Adrenal gland (tissue), 5 donors: ENCODE results near the gene DLG2.

Experiments used
- CTCF ChIP-seq, 6 experiments: fragments of 450-650 bp in 4 of 6; fragments of 200-600 bp in 2 of 6; sonication (generic) in 1 of 6; IDR thresholded peaks; 1 replicate in 5 of 6; 2 replicates in 1 of 6; pipeline versions ENCODE4 v1.5.1 to v1.8.0; 2016 to 2021; ENCODE audit warnings: antibody characterized with exemption in 6 of 6, mild to moderate bottlenecking in 2 of 6, moderate library complexity in 1 of 6
- POLR2A ChIP-seq, 2 donors: fragments of 450-650 bp; IDR thresholded peaks; one replicate each; pipeline ENCODE4 v1.6.1; 2017; ENCODE audit warnings: antibody characterized with exemption in 2 of 2, mild to moderate bottlenecking in 2 of 2, moderate library complexity in 1 of 2
- donor health status: DM: no; HTN: no; CAD: no.

DNA sequence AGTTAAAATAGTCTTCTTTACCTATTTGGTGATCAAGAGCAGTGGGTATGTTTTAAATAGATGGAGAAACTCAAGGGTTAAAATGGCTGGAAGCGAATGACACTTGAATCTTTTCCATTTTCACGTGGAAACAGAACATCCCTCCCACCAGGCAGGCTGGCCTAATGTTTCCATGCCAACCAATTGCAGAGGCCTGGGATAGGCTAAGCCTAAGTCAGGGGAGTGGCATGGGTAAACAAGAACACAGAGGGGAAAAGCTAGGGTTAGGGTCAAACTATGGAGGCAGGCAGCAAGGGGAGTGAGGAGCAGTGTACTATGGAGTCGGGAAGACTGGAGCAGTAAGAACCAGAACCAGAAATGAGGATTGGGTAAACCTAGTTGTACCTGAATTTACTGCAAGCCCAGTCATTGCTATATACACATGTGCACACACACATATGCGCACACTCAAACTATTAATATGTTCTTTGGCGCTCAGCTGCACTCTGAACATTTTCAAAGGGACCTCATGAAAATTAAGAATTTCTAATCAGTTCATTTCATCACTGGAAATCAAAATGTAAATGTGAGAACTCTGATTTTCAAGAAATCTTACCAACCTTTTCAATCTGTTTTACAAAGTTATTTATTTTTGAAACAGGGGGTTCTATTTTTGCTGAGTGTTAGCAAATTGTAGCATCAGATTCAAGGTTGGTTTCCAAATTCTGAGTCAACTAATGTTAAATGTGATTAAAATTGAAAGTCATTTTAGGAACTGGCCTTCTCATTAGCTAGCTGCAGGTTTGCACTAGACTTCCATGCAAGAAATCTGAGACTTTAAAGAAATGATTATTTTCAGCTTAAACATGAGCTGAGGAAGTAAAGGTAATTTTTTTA lies 2014.0 kb downstream of the DLG2 start:
- TF ChIP-seq CTCF (IDR thresholded peaks at IDR 0.05) (no peak), POLR2A (IDR thresholded peaks at IDR 0.05) (no peak)
